GM12891 (cell line): ENCODE data around the gene MYOM1.

Source experiments
- DNase-seq: peaks from one replicate; pipeline ENCODE4 v3.0.0; 2011; ENCODE audit warnings: low spot score; ENCODE audit not compliant: insufficient read length
- FAIRE-seq: peaks from 2 replicates; lab custom pipeline; 2011; peaks lifted over from hg19 to GRCh38; lab: Jason Lieb, UNC
- PAX5 ChIP-seq: IDR thresholded peaks from 2 replicates; pipeline ENCODE4 v1.6.1; 2011; ENCODE audit warnings: low read length, moderate library complexity, mild to moderate bottlenecking; ENCODE audit not compliant: insufficient read depth, severe bottlenecking
- POLR2A ChIP-seq: IDR thresholded peaks from 2 replicates; pipeline ENCODE4 v1.6.1; 2011; ENCODE audit warnings: low read depth, low read length, control low read depth
- POLR2AphosphoS5 ChIP-seq: IDR thresholded peaks from 2 replicates; pipeline ENCODE4 v1.6.1; 2011; ENCODE audit warnings: low read depth, low read length, control low read depth
- POU2F2 ChIP-seq: IDR thresholded peaks from 2 replicates; pipeline ENCODE4 v1.6.1; 2011; ENCODE audit warnings: low read depth, mild to moderate bottlenecking, control low read depth, low read length, moderate library complexity
- SPI1 ChIP-seq: IDR thresholded peaks from 2 replicates; pipeline ENCODE4 v1.6.1; 2011; ENCODE audit warnings: low read depth, low read length, control low read depth
- TAF1 ChIP-seq: IDR thresholded peaks from 2 replicates; pipeline ENCODE4 v1.6.1; 2011; ENCODE audit warnings: low read depth, low read length, control low read depth

MYOM1 gene

DNA sequence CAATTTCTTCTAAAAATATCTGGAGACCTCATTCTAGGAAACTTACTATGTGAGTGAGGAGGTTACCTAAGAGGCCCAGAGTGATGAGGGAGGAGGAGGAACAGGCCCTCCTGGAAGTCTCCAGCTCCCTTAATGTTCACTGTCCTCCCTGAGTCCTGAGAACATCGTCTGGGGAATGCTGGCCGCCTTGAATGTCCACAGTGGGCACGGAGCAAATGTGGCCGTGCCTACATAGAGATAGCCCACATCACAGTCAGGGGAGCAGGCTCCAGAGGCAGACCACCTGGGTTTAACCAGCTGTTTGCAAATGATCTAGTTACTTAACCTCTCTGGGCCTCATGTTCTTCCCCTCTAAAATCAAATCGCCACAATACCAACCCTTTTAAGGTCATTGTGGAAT is 123.8 kb downstream of the MYOM1 start:
- no peak for FAIRE-seq
- no peak for DNase-seq
- TF ChIP-seq POU2F2 = no peak
- TF ChIP-seq POLR2A = no peak
- TF ChIP-seq SPI1 = no peak
- TF ChIP-seq POLR2AphosphoS5 = no peak
- TF ChIP-seq TAF1 = no peak
- no peak for TF ChIP-seq PAX5

DNA sequence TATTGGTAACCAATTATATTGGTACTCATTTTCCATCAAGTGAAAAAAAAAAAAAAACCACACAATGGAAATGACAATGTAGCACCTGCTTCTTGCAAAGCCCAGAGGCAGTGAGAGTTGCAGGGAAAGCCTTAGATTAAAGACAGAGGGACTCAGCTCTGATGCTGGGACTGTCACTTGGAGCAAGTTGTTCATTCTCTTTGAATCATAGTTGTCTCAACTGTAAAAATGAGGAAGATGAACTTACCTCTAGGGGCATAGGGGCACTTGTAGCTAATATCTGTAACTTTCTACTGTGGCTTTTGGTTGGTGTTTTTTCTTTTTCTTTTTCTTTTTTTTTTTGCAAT is 125.5 kb downstream of the MYOM1 start:
- no peak for TF ChIP-seq POU2F2
- TF ChIP-seq POLR2A = no peak
- no peak for TF ChIP-seq SPI1
- TF ChIP-seq POLR2AphosphoS5 = no peak
- no peak for TF ChIP-seq PAX5
- no peak for TF ChIP-seq TAF1
- DNase-seq (no peak), FAIRE-seq (no peak)

DNA sequence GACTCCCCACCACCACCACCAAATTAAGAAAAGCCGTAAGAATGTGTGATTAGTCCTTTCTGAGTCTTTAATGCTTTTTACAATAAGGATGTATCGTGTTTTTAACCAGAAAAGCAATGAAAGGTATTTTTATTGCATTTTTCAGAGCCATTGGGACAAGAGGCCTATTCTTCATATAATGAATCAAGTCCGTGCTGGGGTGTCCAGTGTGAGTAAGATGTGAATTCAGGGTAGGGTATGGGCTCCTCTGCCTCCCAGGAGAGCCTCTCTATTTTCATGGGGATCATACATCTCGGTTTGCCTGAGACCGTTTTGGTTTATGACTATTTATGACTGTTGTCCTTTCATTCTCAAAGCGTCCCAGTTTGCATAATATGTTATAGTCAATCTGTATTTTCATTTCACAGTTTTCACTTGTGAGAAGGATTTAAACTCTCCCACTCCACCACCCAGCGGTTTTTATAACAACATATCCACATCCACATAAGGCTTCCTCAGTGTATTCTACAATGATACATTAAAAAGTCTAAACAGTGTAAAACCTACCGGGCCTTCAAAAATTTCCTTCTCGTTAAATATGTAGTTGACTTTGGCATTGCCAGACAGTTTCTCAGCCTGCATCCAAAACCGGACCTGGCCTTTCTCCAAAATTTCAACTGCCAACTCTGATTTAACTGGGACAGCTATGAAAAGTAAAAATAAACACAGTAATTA is 126.0 kb downstream of the MYOM1 start:
- FAIRE-seq = no peak
- TF ChIP-seq TAF1 = no peak
- no peak for DNase-seq

GRCh38 chr18:3092727-3093126 is 127.0 kb downstream of the MYOM1 start:
- TF ChIP-seq POU2F2 = no peak
- TF ChIP-seq PAX5 = no peak
- no peak for TF ChIP-seq SPI1
- TF ChIP-seq POLR2A = no peak
- TF ChIP-seq TAF1 = no peak
- no peak for TF ChIP-seq POLR2AphosphoS5
- FAIRE-seq (no peak), DNase-seq (no peak)

GRCh38 chr18:3089579-3089978 is 130.2 kb downstream of the MYOM1 start:
- DNase-seq = no peak
- no peak for FAIRE-seq
- no peak for TF ChIP-seq POU2F2
- no peak for TF ChIP-seq PAX5
- no peak for TF ChIP-seq POLR2AphosphoS5
- no peak for TF ChIP-seq SPI1
- no peak for TF ChIP-seq TAF1
- TF ChIP-seq POLR2A = no peak

DNA sequence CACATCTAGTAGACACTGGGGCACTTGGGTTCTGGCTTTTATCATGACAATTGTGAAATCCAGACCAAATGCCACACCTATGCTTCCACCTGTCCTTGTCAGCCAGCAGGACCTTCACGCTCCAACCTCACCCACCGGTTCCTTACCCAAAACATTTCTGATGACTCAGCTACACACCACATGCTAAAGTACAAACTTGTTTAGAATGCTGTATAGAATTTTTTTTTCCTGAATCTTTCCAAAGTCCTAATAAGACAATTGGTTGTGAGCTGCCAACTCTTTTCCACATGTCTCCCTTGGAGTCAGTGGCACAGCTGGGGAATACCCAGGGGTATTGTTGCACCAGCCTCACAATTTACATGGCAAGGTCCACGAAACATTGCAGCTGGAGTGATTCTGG is 131.3 kb downstream of the MYOM1 start:
- FAIRE-seq (no peak), DNase-seq (no peak)
- TF ChIP-seq SPI1 (no peak), POLR2A (no peak), TAF1 (no peak), POU2F2 (no peak), PAX5 (no peak), POLR2AphosphoS5 (no peak)

DNA sequence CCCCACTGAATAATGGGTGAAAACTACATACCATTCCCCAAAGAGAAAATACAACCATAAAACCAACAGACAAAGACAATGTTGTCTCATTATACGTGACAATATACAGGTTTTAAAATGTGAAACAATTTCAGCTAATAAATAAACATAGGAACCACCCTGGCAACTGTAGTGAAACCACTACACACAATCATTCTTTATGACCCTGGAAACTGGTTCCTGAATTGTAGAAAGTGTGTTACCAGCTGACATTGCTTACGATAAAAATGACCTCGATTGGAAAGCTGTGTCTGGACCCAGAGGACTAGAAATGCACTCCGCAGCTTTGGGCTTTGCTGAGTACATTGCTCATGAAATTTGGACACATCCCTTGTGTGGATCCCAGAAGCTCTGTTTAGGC is 132.9 kb downstream of the MYOM1 start:
- TF ChIP-seq SPI1 (no peak), POLR2A (no peak), POLR2AphosphoS5 (no peak), POU2F2 (no peak), TAF1 (no peak), PAX5 (no peak)
- no peak for FAIRE-seq
- no peak for DNase-seq

- no peak for TF ChIP-seq POLR2A
- DNase-seq = no peak
- FAIRE-seq = no peak
Observed at GRCh38 chr18:3085612-3086011, 134.2 kb downstream of the MYOM1 start.

GRCh38 chr18:3084206-3084605 is 135.6 kb downstream of the MYOM1 start:
- DNase-seq (no peak), FAIRE-seq (no peak)
- TF ChIP-seq POLR2AphosphoS5 (no peak), PAX5 (no peak), POLR2A (no peak), POU2F2 (no peak), SPI1 (no peak), TAF1 (no peak)

DNA sequence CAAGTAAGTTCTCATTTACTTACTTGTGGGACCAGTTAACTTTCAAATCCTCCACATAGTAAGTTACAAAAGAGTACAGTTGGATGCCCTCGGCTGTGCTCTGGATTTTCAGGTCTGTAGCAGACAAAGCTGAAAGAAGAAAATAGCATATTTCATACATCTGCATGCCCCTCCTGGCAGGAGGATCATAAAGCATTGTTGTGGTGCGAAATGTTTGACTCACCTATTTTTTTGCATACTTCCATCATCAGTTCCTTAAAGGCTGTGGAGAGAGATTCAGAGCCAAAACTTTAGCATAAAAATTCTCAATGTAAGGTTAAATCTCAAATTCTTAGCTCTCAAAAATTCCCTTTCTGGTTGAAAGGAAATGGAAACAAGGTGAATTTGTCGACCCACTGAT is 136.0 kb downstream of the MYOM1 start:
- no peak for FAIRE-seq
- DNase-seq = no peak
- TF ChIP-seq POU2F2 (no peak), PAX5 (no peak), SPI1 (no peak), POLR2AphosphoS5 (no peak), TAF1 (no peak), POLR2A (no peak)
